CD4-positive, alpha-beta T cell treated with Interleukin-1 beta for 1 hour (primary cell): ENCODE results near the gene SGTB.
A peak's percentile ranks its signal among the peaks of the same experiment; 100 is the strongest.
"Not testable (repeated sequence)": the region's sequence is repeated elsewhere in the genome, so short reads cannot be mapped to it uniquely, and the experiment has no call there.

Source experiments
- DNase-seq, 2 donors: peaks; one replicate each; pipeline ENCODE4 v3.0.0-alpha.2; 2020 to 2022

The SGTB gene

DNA sequence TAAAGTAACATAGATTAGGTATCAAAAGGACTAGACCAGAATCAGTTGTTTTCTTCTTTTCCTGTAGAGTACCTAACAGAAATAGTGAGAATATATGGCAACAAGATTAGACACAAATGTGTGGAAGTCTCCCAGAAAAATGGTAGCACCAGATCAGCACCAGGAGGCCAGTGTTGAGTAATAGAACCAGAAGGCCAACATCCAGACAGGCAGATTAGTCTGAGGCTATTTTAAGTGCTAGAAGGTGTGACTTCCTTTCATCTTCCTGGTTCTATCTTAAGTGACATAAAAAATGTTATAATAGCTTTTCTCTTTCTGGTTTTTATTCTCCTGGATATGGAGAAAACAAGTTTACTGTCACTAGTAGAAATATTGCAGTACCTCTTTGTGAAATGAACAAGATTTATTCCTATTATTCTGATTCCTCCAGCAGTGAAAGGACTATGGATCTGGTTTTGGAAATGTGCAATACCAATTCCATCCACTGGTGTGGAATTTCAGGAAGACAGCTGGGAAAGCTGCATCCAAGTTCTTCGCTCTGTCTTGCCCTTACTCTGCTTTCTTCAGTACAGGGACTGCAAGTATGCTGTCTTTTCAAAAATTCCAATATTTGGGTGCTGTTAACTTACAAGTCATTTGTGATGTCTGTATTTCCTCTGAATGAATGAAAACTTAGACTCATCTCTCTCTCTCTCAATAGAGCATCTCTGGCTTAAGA, 57.9 kb downstream of the SGTB start:
- no peak for DNase-seq

- no peak for DNase-seq
Measured at GRCh38 chr5:65654713-65655112, 67.2 kb downstream of the SGTB start.

DNA sequence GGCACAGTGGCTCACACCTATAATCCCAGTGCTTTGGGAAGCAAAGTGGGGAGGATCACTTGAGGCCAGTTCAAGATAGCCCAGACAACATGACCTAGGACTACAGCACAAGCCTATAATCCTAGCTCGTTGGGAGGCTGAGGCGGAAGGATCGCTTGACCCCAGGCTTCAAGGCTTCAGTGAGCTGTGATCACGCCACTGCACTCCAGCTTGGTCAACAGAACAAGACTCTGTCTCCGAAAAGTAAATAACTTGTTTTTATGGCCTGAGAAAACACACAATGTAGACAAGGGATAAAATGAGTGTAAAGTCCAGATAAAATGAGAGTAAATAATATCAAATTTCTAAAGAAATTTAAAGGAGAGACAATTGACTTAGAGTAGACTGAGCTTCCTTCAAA, 70.8 kb downstream of the SGTB start:
- no peak for DNase-seq

GRCh38 chr5:65647941-65648340, 74.0 kb downstream of the SGTB start:
- no peak for DNase-seq

DNA sequence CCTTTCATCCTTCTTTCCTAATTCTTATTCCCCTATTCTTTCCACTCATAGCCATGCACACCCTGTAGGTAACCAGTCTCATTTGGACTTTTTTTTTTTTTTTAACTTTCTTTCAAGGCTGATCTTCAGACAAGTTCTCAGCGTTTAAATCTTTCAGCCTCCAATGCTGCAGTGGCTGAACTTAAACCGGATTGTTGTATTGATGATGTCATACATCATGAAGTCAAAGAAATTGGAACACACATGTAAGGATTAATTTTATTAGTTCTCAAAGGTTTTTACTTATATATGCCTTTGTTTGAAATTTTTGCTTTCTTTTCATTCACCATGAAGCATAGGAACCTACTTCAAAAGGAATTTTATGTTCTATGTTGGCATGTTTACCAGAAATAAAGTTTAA, 75.0 kb downstream of the SGTB start:
- DNase-seq, result no peak

DNA sequence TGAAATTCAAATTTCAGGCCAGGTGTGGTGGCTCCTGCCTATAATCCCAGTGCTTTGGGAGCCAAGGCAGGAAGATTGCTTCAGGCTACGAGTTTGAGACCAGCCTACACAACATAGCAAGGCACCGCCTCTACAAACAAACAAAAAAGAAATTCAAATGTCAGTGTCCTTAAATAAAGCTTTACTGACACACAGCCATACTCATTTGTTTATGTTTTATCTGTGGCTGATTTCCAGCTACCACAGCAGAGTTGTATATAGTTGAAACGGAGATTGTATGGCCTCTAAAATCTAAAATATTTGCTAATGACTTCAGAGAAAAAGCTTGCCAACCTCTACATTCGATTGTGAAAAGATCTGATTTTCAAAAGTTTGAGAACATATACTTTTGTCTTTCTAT, 81.7 kb downstream of the SGTB start:
- DNase-seq, result no peak

DNA sequence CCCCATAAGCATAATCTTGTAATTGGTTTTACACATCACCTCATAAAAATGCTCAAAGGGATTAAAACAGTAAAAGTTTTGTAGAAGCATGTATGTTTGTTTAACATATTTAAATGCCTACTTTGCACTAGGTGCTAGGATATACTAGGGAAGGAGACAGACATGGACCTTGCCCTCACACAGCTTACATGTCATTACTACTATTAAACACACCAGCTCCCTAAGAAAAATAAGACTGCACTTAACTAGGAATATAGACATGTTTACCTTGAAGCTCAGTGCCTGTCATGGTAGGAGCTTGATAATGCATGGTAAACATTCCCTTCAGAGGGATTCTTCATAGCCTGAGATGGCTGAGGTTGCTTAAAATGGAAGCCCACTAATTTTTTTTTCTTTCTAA, 90.9 kb downstream of the SGTB start:
- no peak for DNase-seq

GRCh38 chr5:65625743-65626142, 96.2 kb downstream of the SGTB start:
- DNase-seq, result no peak

DNA sequence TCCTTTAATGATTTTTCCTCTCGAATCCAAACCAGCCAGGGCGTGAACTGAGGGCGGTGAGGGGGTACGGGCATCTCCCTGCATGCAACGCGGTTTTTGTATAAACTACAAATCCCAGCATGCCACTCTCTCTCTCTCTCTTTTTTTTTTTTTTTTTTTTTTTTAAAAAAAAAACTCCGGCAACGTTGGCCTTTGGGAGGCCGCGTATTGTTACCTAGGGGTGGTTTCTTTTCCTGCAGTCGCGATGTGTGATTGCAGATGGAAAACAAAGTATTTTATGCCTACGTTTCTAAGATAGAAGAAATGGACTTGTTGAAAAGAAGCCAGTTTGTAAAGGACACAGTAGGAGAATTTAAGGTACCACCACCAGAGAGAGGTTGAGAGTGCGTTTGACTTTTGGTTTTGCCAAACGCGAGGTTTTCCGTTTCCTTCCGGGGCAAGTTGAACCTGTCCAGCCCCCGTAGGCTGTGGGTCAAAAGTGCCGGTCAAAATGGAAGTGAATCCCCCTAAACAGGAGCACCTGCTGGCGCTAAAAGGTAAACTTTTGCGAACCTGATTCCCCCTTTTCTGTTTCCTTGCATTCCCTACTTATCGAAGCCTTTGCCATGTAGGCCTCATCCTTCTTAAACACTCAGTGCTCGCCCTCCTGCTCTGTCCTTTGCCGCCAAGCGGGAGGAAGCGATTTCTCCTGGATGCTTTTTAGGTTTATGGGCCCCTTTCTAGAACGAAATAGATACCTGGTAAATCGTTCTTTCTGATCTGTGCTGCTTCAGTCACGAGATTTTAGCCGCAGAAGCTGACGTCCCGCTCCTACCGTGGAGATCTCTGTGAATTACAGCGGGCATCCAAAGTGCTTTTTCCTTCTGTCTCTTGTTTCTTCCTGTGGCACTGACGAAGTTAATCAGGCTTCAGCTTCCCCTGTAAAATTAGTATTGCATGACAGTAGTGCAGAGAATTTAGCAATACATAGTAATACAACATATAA, 97.0 kb downstream of the SGTB start, which contains the start of the genes SHLD3 and TRAPPC13:
SHLD3 (plus strand) TSS at position 457 of the 985 bp plus-strand sequence. CDS start 4,561 bp downstream, outside the sequence.
TRAPPC13 (plus strand) TSS at position 457 of the 985 bp plus-strand sequence; CDS start at position 491, 34 bp downstream.
- peak; percentile 87 to 91 for DNase-seq

- DNase-seq, result peak; percentile 92 to 93
Measured at GRCh38 chr5:65624025-65624570, 97.8 kb downstream of the SGTB start, which contains the start of gene TRIM23. Gene TRIM23 (minus strand): TSS chr5:65624333. CDS start chr5:65624274, 59 bp downstream.

DNA sequence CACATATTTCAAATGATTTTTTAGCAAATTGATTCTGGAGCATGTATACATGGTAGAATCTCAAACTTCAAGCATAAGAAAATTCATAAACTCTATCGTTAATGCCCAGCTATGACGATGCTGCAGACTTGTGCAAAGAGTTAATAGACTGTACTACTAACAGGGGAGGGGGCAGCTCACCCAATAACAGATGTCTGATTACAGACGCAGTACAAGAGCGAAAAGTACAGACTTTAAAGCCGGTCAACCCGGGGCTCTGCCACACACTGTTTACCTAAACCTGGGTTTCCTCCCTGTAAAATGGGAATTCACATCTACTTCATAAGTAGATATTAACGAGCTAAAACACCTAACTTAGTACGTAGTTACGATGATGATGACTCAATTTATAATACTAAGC, 98.4 kb downstream of the SGTB start:
- no peak for DNase-seq

DNA sequence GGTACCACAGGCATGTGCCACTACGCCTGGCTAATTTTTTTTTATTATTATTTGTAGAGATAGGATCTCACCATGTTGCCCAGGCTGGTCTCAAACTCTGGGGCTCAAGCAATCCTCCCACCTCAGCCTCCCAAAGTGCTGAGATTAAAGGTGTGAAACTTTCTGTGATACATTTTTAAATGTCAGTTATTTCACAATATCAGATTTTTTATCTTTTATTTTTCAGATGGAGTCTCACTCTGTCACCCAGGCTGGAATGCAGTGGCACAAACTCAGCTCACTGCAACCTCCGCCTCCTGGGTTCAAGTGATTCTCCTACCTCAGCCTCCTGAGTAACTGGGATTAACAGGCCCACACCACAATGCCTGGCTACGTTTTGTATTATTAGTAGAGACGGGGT, 99.9 kb downstream of the SGTB start:
- DNase-seq, result not testable (repeated sequence)

DNA sequence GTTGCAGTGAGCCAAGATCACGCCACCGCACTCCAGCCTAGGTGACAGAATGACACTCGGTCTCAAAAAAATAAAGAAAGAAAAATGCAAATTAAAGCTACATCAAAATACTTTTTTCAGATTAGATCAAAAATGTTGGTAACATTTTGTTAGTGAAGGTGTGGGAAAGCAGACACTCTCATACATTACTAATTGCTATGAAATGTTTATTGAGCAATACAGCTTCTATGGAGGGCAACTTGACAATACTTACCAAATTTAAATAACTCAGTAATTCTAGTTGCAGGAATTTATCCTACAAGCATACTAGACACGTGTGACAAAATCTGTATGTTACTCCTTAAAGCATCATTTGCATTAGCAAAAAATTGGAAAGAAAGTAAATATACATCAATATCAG, 101.9 kb downstream of the SGTB start:
- DNase-seq, result no peak
